Measurements from ENCODE around the gene RIMS4. TPM values are rescaled to one million over a fixed set of nuclear protein-coding genes. Genes with fewer than 3 reads are reported as not detected.

Gene RIMS4
- total RNA-seq, 4 donors from 2014 or later = 1.2 to 2.6 (median 1.9) TPM

DNA sequence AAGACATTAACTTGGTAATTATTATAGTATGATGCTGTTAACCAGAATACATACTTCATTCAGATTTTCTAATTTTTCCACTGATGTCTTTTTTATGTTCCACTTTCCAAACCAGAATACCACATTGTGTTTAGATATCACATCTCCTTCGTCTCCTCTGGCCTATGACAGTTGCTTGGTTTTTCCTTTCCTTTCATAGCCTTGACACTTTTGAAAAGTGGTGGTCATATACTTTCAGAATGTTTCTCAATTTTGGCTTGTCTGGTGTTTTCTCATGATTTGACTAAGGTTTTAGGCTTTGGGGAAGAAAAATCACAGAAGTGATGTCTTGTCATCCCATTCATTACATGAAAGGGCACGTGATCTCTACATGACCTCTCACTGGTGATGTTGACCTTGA lies 24.3 kb upstream of the RIMS4 start:
- peaks cover 0 to 31% (median 0%) of the 10 kb centered on the region in 4 donors for H3K27me3 ChIP-seq
- TF ChIP-seq POLR2AphosphoS5 (IDR thresholded peaks at IDR 0.05) = no peak
- TF ChIP-seq CTCF (IDR thresholded peaks at IDR 0.05) = no peak
- TF ChIP-seq POLR2A (IDR thresholded peaks at IDR 0.05; ENCODE audit: low read depth) = no peak
- no peak for TF ChIP-seq EP300 (IDR thresholded peaks at IDR 0.05)
- intact Hi-C loops (cut with DNase I) = no loop called here
- no peaks in the 10 kb centered on the region for H3K4me1 ChIP-seq
- whole genome bisulfite sequencing = 82% methylated on average over 2 of the region's 2 CpGs
- peaks cover 0 to 6% (median 4%) of the 10 kb centered on the region in 4 donors for H3K9me3 ChIP-seq
- no peak overlapping the region for H3K4me3 ChIP-seq
- no peaks in the 10 kb centered on the region for H3K36me3 ChIP-seq
- no peak for DNase-seq (ENCODE audit: extremely low spot score)
- no peak overlapping the region for H3K27ac ChIP-seq (replicated peaks in 1 of 4)

GRCh38 chr20:44833437-44833836 lies 23.1 kb upstream of the RIMS4 start:
- Histone ChIP-seq H3K9me3 (peaks cover 0 to 6% (median 4%) of the 10 kb centered on the region in 4 donors), H3K27me3 (peaks cover 0 to 22% (median 0%) of the 10 kb centered on the region in 4 donors), H3K4me1 (no peaks in the 10 kb centered on the region), H3K27ac (replicated peaks in 1 of 4) (no peak overlapping the region), H3K4me3 (no peak overlapping the region), H3K36me3 (no peaks in the 10 kb centered on the region)
- intact Hi-C loops (cut with DNase I) = no loop called here
- WGBS = 77% methylated on average over 1 of the region's 1 CpG
- TF ChIP-seq POLR2A (IDR thresholded peaks at IDR 0.05; ENCODE audit: low read depth) = no peak
- no peak for TF ChIP-seq EP300 (IDR thresholded peaks at IDR 0.05)
- TF ChIP-seq CTCF (IDR thresholded peaks at IDR 0.05) = no peak
- no peak for TF ChIP-seq POLR2AphosphoS5 (IDR thresholded peaks at IDR 0.05)
- peak; percentile 17 for DNase-seq (ENCODE audit: extremely low spot score)

- no peaks in the 10 kb centered on the region for H3K36me3 ChIP-seq
- intact Hi-C loops (cut with DNase I) = no loop called here
- peaks cover 0 to 15% (median 0%) of the 10 kb centered on the region in 4 donors for H3K27me3 ChIP-seq
- TF ChIP-seq POLR2AphosphoS5 (IDR thresholded peaks at IDR 0.05) = no peak
- no peak for TF ChIP-seq CTCF (IDR thresholded peaks at IDR 0.05)
- no peak for TF ChIP-seq POLR2A (IDR thresholded peaks at IDR 0.05; ENCODE audit: low read depth)
- TF ChIP-seq EP300 (IDR thresholded peaks at IDR 0.05) = no peak
- 42% methylated on average over 2 of the region's 3 CpGs for WGBS
- H3K9me3 ChIP-seq = peaks cover 0 to 6% (median 4%) of the 10 kb centered on the region in 4 donors
- H3K27ac ChIP-seq (replicated peaks in 1 of 4) = no peak overlapping the region
- no peak overlapping the region for H3K4me3 ChIP-seq
- no peaks in the 10 kb centered on the region for H3K4me1 ChIP-seq
- peak; percentile 88 for DNase-seq (ENCODE audit: extremely low spot score)
These were observed 22.4 kb upstream of the RIMS4 start for GRCh38 chr20:44832724-44833123.

- no peaks in the 10 kb centered on the region for H3K36me3 ChIP-seq
- H3K9me3 ChIP-seq = peaks cover 0 to 6% (median 4%) of the 10 kb centered on the region in 4 donors
- TF ChIP-seq POLR2AphosphoS5 (IDR thresholded peaks at IDR 0.05) (no peak), POLR2A (IDR thresholded peaks at IDR 0.05; ENCODE audit: low read depth) (no peak), EP300 (IDR thresholded peaks at IDR 0.05) (no peak), CTCF (IDR thresholded peaks at IDR 0.05) (no peak)
- DNase-seq (ENCODE audit: extremely low spot score) = no peak
- peaks cover 0 to 3% (median 0%) of the 10 kb centered on the region in 4 donors for H3K27me3 ChIP-seq
- H3K4me1 ChIP-seq = no peaks in the 10 kb centered on the region
- intact Hi-C loops (cut with DNase I) = no loop called here
- no peak overlapping the region for H3K27ac ChIP-seq (replicated peaks in 1 of 4)
- no peak overlapping the region for H3K4me3 ChIP-seq
- 79% methylated on average over 1 of the region's 1 CpG for WGBS
These were observed 20.6 kb upstream of the RIMS4 start for GRCh38 chr20:44830995-44831394.

GRCh38 chr20:44830523-44830922 lies 20.2 kb upstream of the RIMS4 start:
- Histone ChIP-seq H3K27ac (replicated peaks in 1 of 4) (no peak overlapping the region), H3K36me3 (no peaks in the 10 kb centered on the region), H3K4me3 (no peak overlapping the region), H3K27me3 (no peaks in the 10 kb centered on the region), H3K9me3 (peaks cover 0 to 6% (median 4%) of the 10 kb centered on the region in 4 donors), H3K4me1 (no peaks in the 10 kb centered on the region)
- TF ChIP-seq POLR2A (IDR thresholded peaks at IDR 0.05; ENCODE audit: low read depth) = no peak
- intact Hi-C loops (cut with DNase I) = no loop called here
- DNase-seq (ENCODE audit: extremely low spot score) = no peak
